Heart left ventricle (tissue), 16 donors: ENCODE measurements around the gene KLK1. TPM values are rescaled to one million over a fixed set of nuclear protein-coding genes. Genes with fewer than 3 reads are reported as not detected.

Experiments
- ATAC-seq, 4 donors: fragments of 200-7000 bp; cut with Tn5 transposase; one replicate each; pipeline ENCODE4 v1.9.1; 2020 to 2022; ENCODE audit warnings: moderate library complexity in 4 of 4, mild to moderate bottlenecking in 3 of 4, moderate number of reproducible peaks in 1 of 4
- DNase-seq, 5 donors: peaks; one replicate each; pipeline ENCODE4 v3.0.0-alpha.2; 2020
- H3K27ac ChIP-seq, 12 donors: fragments of 200-600 bp; sonication (generic) in 4 of 12; one replicate each; pipeline versions ENCODE4 v1.5.0 to v1.8.0; 2016 to 2022; ENCODE audit warnings: mild to moderate bottlenecking in 2 of 12
- H3K27me3 ChIP-seq, 9 donors: fragments of 200-600 bp; sonication (generic) in 2 of 9; one replicate each; pipeline versions ENCODE4 v1.5.1 to v1.8.0; 2016 to 2022; ENCODE audit warnings: mild to moderate bottlenecking in 3 of 9
- H3K36me3 ChIP-seq, 9 donors: fragments of 200-600 bp; sonication (generic) in 2 of 9; one replicate each; pipeline versions ENCODE4 v1.5.0 to v1.8.0; 2018 to 2022; ENCODE audit warnings: mild to moderate bottlenecking in 2 of 9
- H3K4me1 ChIP-seq, 12 donors: fragments of 200-600 bp; sonication (generic) in 4 of 12; one replicate each; pipeline versions ENCODE4 v1.5.0 to v1.8.0; 2016 to 2022; ENCODE audit warnings: mild to moderate bottlenecking in 3 of 12
- H3K4me3 ChIP-seq, 12 donors: fragments of 200-600 bp; sonication (generic) in 4 of 12; one replicate each; pipeline versions ENCODE4 v1.5.0 to v1.8.0; 2017 to 2022; ENCODE audit warnings: mild to moderate bottlenecking in 9 of 12, moderate library complexity in 4 of 12
- H3K9me3 ChIP-seq, 12 donors: fragments of 200-600 bp; sonication (generic) in 4 of 12; one replicate each; pipeline versions ENCODE4 v1.5.0 to v1.8.0; 2016 to 2022; ENCODE audit warnings: mild to moderate bottlenecking in 1 of 12
- POLR2A ChIP-seq, 2 donors: fragments of 450-650 bp; IDR thresholded peaks; one replicate each; pipeline ENCODE4 v1.6.1; 2017; ENCODE audit warnings: antibody characterized with exemption in 2 of 2, mild to moderate bottlenecking in 2 of 2, moderate library complexity in 2 of 2
- WGBS, 4 donors: extraction: QIAGEN DNeasy Blood & Tissue Kit in 2 of 4; methylation state at CpG; one replicate each; pipeline versions ENCODE4 v1.1.5 to v1.1.7; 2013 to 2018; 5-methylcytosine and 5-hydroxymethylcytosine counted together
- intact Hi-C, 10 donors: fragments of 100-400 bp; cut with DNase I; formaldehyde crosslinking; loops; one replicate each; pipeline versions ENCODE4 v1.11.1 to v1.14.2; 2022
- long read RNA-seq, 3 donors: library from polyadenylated mRNA; unstranded; transcript quantifications; one replicate each; pipeline ENCODE4 v2.0.0, GENCODE V29; 2020 to 2021
- polyA plus RNA-seq, 2 donors: library from polyadenylated mRNA; stranded (reverse); fragments of 200-250 nt; gene quantifications; one replicate each; pipeline ENCODE4 v1.2.3, GENCODE V29; 2013
- total RNA-seq, 9 donors: library from RNA; depleted of rRNA in 2 of 9; stranded (reverse); fragments of >200 nt in 2 of 9; fragmentation: NEBNext Ultra II Directional in 3 of 9; extraction: Animal tissue kit (Norgen Biotek cat#: 25700) in 3 of 9; gene quantifications; one replicate each; pipeline versions ENCODE4 v1.1.0 to v1.2.4, GENCODE V29; 2016 to 2023
- TF ChIP-seq, protein P1 (sequence below), 12 donors: fragments of 200-600 bp; sonication (generic) in 4 of 12; IDR thresholded peaks; one replicate each; pipeline versions ENCODE4 v1.5.0 to v1.8.0; 2018 to 2022; ENCODE audit warnings: antibody characterized with exemption in 12 of 12, mild to moderate bottlenecking in 5 of 12
- donor health status: ischemic (EF 13 %, LVEDD 7.1; RV severe dilation, severe dysfunction).
- donor health status: healthy with polysubstance abuse.
- donor health status: DM: no; HTN: yes; CAD: no.
- donor health status: DM: no; HTN: no; CAD: no.
- donor health status: ischemic (EF 25% LVEDD 6.9; RV normal size, moderate dysfunction).
- donor health status: ischemic (EF 25% LVEDD 5.7; RV mildly dilated, moderate dysfunction).
- donor health status: healthy.
- donor health status: DM: yes; HTN: yes; CAD: no.
- donor health status: ischemic (EF 35%, LVEDD 5.7; RV mildly dilated, moderate dysfunction).
- donor health status: nonischemic (EF 11% LVEDD 7.7; RV severe dilation, severe dysfunction).
- donor health status: DM: yes; HTN: yes; CAD: no.
- donor health status: PGD.
- donor health status: ischemic (EF 29% LVEDD 5.4; RV normal size, mild dysfunction).
- donor health status: nonischemic (EF 23%, LVEDD 6.1; RV moderate dilation, normal function).

KLK1 gene
- total RNA-seq (1 to 10 TPM in 1 of 9 donors, under 1 TPM in 3, not detected in 5; 0.53 to 1.4 (median 0.74) TPM), polyA plus RNA-seq (under 1 TPM; 0.50 to 0.51 TPM)
- long read RNA-seq, donor 1, result 0 reads
- long read RNA-seq, donor 2, result 0 reads
- long read RNA-seq, donor 3, result 0 reads

DNA sequence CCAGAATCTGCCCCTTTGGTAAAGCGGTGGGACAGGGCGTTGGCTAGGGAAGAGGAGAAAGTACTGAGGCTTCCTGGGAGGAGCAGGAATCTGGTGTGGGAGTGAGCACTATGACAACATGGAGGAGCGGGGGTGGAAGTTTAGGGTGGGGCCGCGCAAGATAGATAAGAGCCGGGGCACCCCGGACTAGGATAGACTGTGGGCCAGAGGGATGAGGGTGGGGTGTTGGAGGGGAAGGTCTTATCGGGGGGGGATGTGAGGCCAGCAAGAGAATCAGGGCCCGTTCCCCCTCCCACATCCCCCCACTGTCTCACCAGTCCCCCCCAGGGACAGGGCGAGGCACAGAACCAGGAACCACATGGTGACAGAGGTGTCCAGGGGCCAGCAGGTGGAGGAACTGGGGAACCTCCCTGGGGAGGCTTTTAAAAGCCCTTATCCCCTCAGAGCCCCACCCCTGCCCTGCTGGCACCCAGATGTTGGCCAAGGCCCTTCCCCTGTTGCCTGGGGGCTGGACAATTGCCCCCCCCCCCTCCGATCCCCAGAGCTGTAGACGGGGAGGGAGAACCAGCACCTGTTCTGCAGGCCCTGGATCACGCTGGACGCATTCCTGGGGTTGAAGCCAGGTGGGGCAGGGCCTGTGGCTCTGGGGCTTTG lies at the start of gene KLK1:
TSS of gene KLK1 (minus strand) at position 399 of the 654 bp plus-strand sequence. CDS start at position 360, 39 bp downstream.
- peaks cover 0 to 9% (median 0%) of the 10 kb centered on the region in 12 donors for H3K4me1 ChIP-seq
- H3K36me3 ChIP-seq, result no peaks in the 10 kb centered on the region
- no peak for TF ChIP-seq POLR2A (IDR thresholded peaks at IDR 0.05)
- TF ChIP-seq, protein P1, sequence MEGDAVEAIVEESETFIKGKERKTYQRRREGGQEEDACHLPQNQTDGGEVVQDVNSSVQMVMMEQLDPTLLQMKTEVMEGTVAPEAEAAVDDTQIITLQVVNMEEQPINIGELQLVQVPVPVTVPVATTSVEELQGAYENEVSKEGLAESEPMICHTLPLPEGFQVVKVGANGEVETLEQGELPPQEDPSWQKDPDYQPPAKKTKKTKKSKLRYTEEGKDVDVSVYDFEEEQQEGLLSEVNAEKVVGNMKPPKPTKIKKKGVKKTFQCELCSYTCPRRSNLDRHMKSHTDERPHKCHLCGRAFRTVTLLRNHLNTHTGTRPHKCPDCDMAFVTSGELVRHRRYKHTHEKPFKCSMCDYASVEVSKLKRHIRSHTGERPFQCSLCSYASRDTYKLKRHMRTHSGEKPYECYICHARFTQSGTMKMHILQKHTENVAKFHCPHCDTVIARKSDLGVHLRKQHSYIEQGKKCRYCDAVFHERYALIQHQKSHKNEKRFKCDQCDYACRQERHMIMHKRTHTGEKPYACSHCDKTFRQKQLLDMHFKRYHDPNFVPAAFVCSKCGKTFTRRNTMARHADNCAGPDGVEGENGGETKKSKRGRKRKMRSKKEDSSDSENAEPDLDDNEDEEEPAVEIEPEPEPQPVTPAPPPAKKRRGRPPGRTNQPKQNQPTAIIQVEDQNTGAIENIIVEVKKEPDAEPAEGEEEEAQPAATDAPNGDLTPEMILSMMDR (IDR thresholded peaks at IDR 0.05), result no peak
- intact Hi-C loops, result no loop called here
- no peak within 1 kb of the TSS for H3K27ac ChIP-seq
- ATAC-seq (peak in 2 of 4 donors; percentile 36 to 43), DNase-seq (no peak)
- no peaks in the 10 kb centered on the region for H3K9me3 ChIP-seq
- no peak within 1 kb of the TSS for H3K4me3 ChIP-seq
- 48 to 62% (median 53%) methylated on average over 12 to 14 of the region's 14 CpGs for WGBS, 4 donors
- H3K27me3 ChIP-seq, result peaks cover 20 to 76% (median 36%) of the 10 kb centered on the region in 9 donors

- H3K9me3 ChIP-seq, result no peaks in the 10 kb centered on the region
- WGBS, 4 donors, result 76 to 80% (median 78%) methylated on average over 2 to 3 of the region's 3 CpGs
- no peaks in the 10 kb centered on the region for H3K36me3 ChIP-seq
- H3K27me3 ChIP-seq, result peaks cover 4 to 62% (median 15%) of the 10 kb centered on the region in 9 donors
- no peak within 1 kb of the TSS for H3K27ac ChIP-seq
- intact Hi-C loops, result no loop called here
- ATAC-seq (no peak), DNase-seq (no peak)
- TF ChIP-seq, protein P1 (IDR thresholded peaks at IDR 0.05), result no peak
- no peak for TF ChIP-seq POLR2A (IDR thresholded peaks at IDR 0.05)
- H3K4me3 ChIP-seq, result no peak within 1 kb of the TSS
- H3K4me1 ChIP-seq, result no peaks in the 10 kb centered on the region
Measured at GRCh38 chr19:50873056-50873455, 49.5 kb upstream of the KLK1 start, which contains the start of gene KLK2. TSS of gene KLK2 (plus strand) at chr19:50873439. CDS start at chr19:50873474, 35 bp downstream.

- no peak for ATAC-seq
- H3K4me3 ChIP-seq, result no peak overlapping the region
- H3K9me3 ChIP-seq, result no peaks in the 10 kb centered on the region
- no peak overlapping the region for H3K27ac ChIP-seq
- DNase-seq, result no peak
- intact Hi-C loops, result no loop called here
- WGBS, 4 donors, result 48 to 66% (median 61%) methylated on average over 18 to 26 of the region's 26 CpGs
- H3K4me1 ChIP-seq, result no peaks in the 10 kb centered on the region
- H3K36me3 ChIP-seq, result no peaks in the 10 kb centered on the region
- TF ChIP-seq, protein P1 (IDR thresholded peaks at IDR 0.05), result no peak
- no peak for TF ChIP-seq POLR2A (IDR thresholded peaks at IDR 0.05)
- peaks cover 0 to 62% (median 21%) of the 10 kb centered on the region in 9 donors for H3K27me3 ChIP-seq
Measured at GRCh38 chr19:50870417-50871089, 47.0 kb upstream of the KLK1 start.

- TF ChIP-seq, protein P1 (IDR thresholded peaks at IDR 0.05), result no peak
- no peak for TF ChIP-seq POLR2A (IDR thresholded peaks at IDR 0.05)
- WGBS, 4 donors, result 77 to 88% (median 86%) methylated on average over 4 of the region's 4 CpGs
- ATAC-seq (no peak), DNase-seq (no peak)
- Histone ChIP-seq H3K27ac (no peak overlapping the region), H3K9me3 (no peaks in the 10 kb centered on the region), H3K27me3 (peaks cover 0 to 56% (median 21%) of the 10 kb centered on the region in 9 donors), H3K4me3 (no peak overlapping the region), H3K36me3 (no peaks in the 10 kb centered on the region), H3K4me1 (no peaks in the 10 kb centered on the region)
- intact Hi-C loops, result no loop called here
Measured at GRCh38 chr19:50869479-50869878, 45.9 kb upstream of the KLK1 start.
